Panc1 (cell line): ENCODE data around the gene VSX1. TPM values are rescaled to one million over a fixed set of nuclear protein-coding genes. Genes with fewer than 3 reads are reported as not detected.

Experiments used
- ATAC-seq: fragments of 200-7000 bp; cut with Tn5 transposase; 2 replicates; pipeline ENCODE4 v1.9.1; 2020; ENCODE audit warnings: mild to moderate bottlenecking, moderate library complexity
- BruUV-seq: library from RNA; stranded (reverse); fragments of 400-500 nt; replicated peaks from 2 replicates; lab custom pipeline; 2021; lab: Mats Ljungman, UMichigan
- CTCF ChIA-PET: fragments of 300-600 bp; sonication (Branson Sonifier 250); formaldehyde crosslinking; loops from one replicate; lab custom pipeline; 2022; ENCODE audit warnings: antibody characterized with exemption; lab: Charles Lee
- POLR2A ChIA-PET: fragments of 300-600 bp; sonication (Branson Sonifier 250); formaldehyde crosslinking; loops from one replicate; lab custom pipeline; 2022; ENCODE audit warnings: antibody characterized with exemption; lab: Charles Lee
- DNase-seq: peaks from one replicate; pipeline ENCODE4 v3.0.0-alpha.2; 2010; ENCODE audit warnings: low read depth, low spot score
- H3K27ac ChIP-seq: 2 replicates; pipeline ENCODE4 v1.5.1; 2011; ENCODE audit warnings: mild to moderate bottlenecking, low read length, inconsistent platforms
- H3K27me3 ChIP-seq: fragments of 200-500 bp; sonication (Bioruptor generic); 2 replicates; pipeline ENCODE4 v1.6.0; 2014; ENCODE audit warnings: low read length, inconsistent platforms; ENCODE audit not compliant: control insufficient read depth, insufficient read depth
- H3K36me3 ChIP-seq: fragments of 200-500 bp; sonication (Bioruptor generic); 2 replicates; pipeline ENCODE4 v1.5.1; 2014; ENCODE audit warnings: inconsistent platforms, mild to moderate bottlenecking, low read length, moderate library complexity; ENCODE audit not compliant: control insufficient read depth, insufficient read depth
- H3K4me1 ChIP-seq: 2 replicates; pipeline ENCODE4 v1.5.1; 2011; ENCODE audit warnings: inconsistent platforms, mild to moderate bottlenecking, low read length, moderate library complexity; ENCODE audit not compliant: control insufficient read depth, insufficient read depth
- H3K4me3 ChIP-seq, 2 experiments: 2 replicates each; pipeline ENCODE4 v1.5.1; 2011 to 2012; ENCODE audit warnings: low read depth in 2 of 2, low read length in 2 of 2, mild to moderate bottlenecking in 2 of 2, inconsistent platforms in 1 of 2, moderate library complexity in 1 of 2
- H3K9me3 ChIP-seq: fragments of 200-500 bp; sonication (Bioruptor generic); 2 replicates; pipeline ENCODE4 v1.5.1; 2014; ENCODE audit warnings: low read depth, mild to moderate bottlenecking, inconsistent platforms, low read length, moderate library complexity; ENCODE audit not compliant: control insufficient read depth, insufficient read depth
- POLR2AphosphoS5 ChIP-seq: IDR thresholded peaks from 2 replicates; pipeline ENCODE4 v1.6.1; 2012; ENCODE audit warnings: mild to moderate bottlenecking, low read depth, low read length, moderate library complexity
- SIN3A ChIP-seq: IDR thresholded peaks from 2 replicates; pipeline ENCODE4 v1.6.1; 2012; ENCODE audit warnings: low read depth, mild to moderate bottlenecking, low read length, moderate library complexity, borderline replicate concordance; ENCODE audit not compliant: insufficient read depth
- TCF7L2 ChIP-seq: IDR thresholded peaks from 2 replicates; pipeline ENCODE4 v1.6.1; 2011; ENCODE audit warnings: mild to moderate bottlenecking, low read depth, low read length, inconsistent platforms
- in situ Hi-C: cut with HindIII; loops from 2 replicates; pipeline ENCODE4 v1.10.0; 2016; ENCODE audit warnings: low sequenced_read_pairs, low pct_unique_long_range_greater_than_20kb
- intact Hi-C: fragments of 100-400 bp; cut with micrococcal nuclease; formaldehyde crosslinking; loops from one replicate; pipeline ENCODE4 v1.10.0; 2022; ENCODE audit not compliant: unreplicated experiment
- total RNA-seq: library from RNA; stranded (reverse); gene quantifications from one replicate; pipeline ENCODE4 v1.2.1, GENCODE V29; 2021; ENCODE audit not compliant: unreplicated experiment
- TF ChIP-seq, protein P1 (sequence below): fragments of 450-650 bp; IDR thresholded peaks from 2 replicates; pipeline ENCODE4 v1.5.1; 2017; ENCODE audit warnings: mild to moderate bottlenecking
- TF ChIP-seq, protein P2 (sequence below), 2 experiments: IDR thresholded peaks; 2 replicates each; pipeline ENCODE4 v1.6.1; 2011 to 2012; ENCODE audit warnings: low read depth in 2 of 2, control low read depth in 1 of 2, low read length in 1 of 2, mild to moderate bottlenecking in 1 of 2, moderate library complexity in 1 of 2; ENCODE audit not compliant: insufficient read depth in 1 of 2

Gene VSX1
- total RNA-seq, 1 experiment from 2014 or later, result 0.21 TPM

DNA sequence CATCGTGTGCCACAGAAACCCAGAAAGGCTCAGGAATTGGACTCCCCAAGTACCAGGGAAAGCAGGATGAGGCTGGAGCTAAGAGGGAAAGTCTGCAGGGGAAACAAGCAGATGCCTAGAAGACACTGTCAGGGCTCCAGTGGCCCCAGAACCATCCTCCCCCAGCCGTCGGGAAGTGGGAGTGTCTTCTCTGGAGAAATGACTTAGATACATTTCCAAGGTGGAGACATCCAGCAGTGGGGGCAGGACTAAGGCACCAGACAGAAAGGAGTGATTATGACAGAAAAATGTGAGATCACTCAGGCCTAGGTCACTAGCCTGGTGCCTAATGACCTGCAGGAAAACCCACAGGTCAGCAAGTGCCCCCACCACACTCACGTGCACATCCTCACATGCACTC is 36.0 kb upstream of the VSX1 start:
- no peak for TF ChIP-seq POLR2AphosphoS5
- TF ChIP-seq, protein P1, sequence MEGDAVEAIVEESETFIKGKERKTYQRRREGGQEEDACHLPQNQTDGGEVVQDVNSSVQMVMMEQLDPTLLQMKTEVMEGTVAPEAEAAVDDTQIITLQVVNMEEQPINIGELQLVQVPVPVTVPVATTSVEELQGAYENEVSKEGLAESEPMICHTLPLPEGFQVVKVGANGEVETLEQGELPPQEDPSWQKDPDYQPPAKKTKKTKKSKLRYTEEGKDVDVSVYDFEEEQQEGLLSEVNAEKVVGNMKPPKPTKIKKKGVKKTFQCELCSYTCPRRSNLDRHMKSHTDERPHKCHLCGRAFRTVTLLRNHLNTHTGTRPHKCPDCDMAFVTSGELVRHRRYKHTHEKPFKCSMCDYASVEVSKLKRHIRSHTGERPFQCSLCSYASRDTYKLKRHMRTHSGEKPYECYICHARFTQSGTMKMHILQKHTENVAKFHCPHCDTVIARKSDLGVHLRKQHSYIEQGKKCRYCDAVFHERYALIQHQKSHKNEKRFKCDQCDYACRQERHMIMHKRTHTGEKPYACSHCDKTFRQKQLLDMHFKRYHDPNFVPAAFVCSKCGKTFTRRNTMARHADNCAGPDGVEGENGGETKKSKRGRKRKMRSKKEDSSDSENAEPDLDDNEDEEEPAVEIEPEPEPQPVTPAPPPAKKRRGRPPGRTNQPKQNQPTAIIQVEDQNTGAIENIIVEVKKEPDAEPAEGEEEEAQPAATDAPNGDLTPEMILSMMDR, result no peak
- no peak for TF ChIP-seq SIN3A
- TF ChIP-seq TCF7L2, result no peak
- TF ChIP-seq, protein P2, sequence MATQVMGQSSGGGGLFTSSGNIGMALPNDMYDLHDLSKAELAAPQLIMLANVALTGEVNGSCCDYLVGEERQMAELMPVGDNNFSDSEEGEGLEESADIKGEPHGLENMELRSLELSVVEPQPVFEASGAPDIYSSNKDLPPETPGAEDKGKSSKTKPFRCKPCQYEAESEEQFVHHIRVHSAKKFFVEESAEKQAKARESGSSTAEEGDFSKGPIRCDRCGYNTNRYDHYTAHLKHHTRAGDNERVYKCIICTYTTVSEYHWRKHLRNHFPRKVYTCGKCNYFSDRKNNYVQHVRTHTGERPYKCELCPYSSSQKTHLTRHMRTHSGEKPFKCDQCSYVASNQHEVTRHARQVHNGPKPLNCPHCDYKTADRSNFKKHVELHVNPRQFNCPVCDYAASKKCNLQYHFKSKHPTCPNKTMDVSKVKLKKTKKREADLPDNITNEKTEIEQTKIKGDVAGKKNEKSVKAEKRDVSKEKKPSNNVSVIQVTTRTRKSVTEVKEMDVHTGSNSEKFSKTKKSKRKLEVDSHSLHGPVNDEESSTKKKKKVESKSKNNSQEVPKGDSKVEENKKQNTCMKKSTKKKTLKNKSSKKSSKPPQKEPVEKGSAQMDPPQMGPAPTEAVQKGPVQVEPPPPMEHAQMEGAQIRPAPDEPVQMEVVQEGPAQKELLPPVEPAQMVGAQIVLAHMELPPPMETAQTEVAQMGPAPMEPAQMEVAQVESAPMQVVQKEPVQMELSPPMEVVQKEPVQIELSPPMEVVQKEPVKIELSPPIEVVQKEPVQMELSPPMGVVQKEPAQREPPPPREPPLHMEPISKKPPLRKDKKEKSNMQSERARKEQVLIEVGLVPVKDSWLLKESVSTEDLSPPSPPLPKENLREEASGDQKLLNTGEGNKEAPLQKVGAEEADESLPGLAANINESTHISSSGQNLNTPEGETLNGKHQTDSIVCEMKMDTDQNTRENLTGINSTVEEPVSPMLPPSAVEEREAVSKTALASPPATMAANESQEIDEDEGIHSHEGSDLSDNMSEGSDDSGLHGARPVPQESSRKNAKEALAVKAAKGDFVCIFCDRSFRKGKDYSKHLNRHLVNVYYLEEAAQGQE (IDR thresholded peaks at IDR 0.05; ENCODE audit: insufficient read depth in 1 of 2, low read depth in 2 of 2, low read length in 1 of 2), result no peak
- Histone ChIP-seq H3K9me3 (no peaks in the 10 kb centered on the region), H3K36me3 (no peaks in the 10 kb centered on the region), H3K4me3 (no peak overlapping the region), H3K4me1 (peaks cover 33% of the 10 kb centered on the region), H3K27me3 (no peaks in the 10 kb centered on the region), H3K27ac (peak overlapping the region; percentile 32; the same call in 1 of the 2 replicates)
- intact Hi-C loops (no loop called here), in situ Hi-C loops (no loop called here)
- peak; percentile 51 for ATAC-seq
- CTCF ChIA-PET, result no interaction called here
- BruUV-seq, result no TSS peak
- no peak for DNase-seq
- POLR2A ChIA-PET, result no interaction called here

DNA sequence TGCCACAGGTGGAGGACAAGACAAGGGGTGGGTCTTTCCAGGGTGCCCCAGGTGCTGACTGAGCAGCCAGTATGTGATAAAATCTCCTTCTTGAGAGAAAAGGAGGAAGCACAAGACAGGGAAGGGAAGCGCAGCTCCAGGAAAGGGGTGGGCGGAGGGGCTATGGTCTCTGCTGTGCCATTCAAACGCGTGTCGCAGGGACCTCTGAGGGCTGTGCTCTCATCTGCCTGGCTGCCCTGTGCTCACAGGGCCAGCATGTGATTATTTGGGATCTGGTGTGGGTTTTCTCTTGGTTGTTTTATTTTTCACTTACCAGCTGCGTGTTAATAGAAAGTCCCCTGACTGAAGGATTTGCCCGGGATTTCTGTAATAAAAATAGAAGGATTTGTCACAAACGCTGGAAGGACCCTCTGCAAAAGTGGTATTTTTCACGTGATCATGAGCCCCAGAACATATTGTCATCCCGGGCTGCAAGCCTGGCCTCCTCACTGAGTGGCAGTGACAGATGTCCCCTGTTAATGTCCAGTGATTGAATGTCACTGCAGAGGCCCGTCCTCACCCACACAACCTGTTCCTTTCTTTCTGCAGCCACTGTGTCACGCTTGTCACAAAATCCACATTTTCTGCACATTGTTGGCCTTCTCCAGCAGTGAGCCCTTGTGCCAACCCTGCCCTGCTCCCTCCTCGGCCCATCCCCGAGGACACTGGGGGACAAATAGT is 35.0 kb upstream of the VSX1 start:
- no TSS peak for BruUV-seq
- no peaks in the 10 kb centered on the region for H3K36me3 ChIP-seq
- H3K27me3 ChIP-seq, result no peaks in the 10 kb centered on the region
- TF ChIP-seq POLR2AphosphoS5, result no peak
- TF ChIP-seq TCF7L2, result no peak
- TF ChIP-seq SIN3A, result no peak
- TF ChIP-seq, protein P2 (IDR thresholded peaks at IDR 0.05; ENCODE audit: insufficient read depth in 1 of 2, low read depth in 2 of 2, low read length in 1 of 2), result no peak
- TF ChIP-seq, protein P1, result no peak
- POLR2A ChIA-PET, result no interaction called here
- DNase-seq (no peak), ATAC-seq (no peak)
- peak overlapping the region; percentile 55; the same call in 1 of the 2 replicates for H3K27ac ChIP-seq
- H3K9me3 ChIP-seq, result no peaks in the 10 kb centered on the region
- intact Hi-C loops, result no loop called here
- CTCF ChIA-PET, result no interaction called here
- H3K4me1 ChIP-seq, result peaks cover 33% of the 10 kb centered on the region
- in situ Hi-C loops, result no loop called here
- no peak overlapping the region for H3K4me3 ChIP-seq
